GM21528 (cell line): Measurements from ENCODE around the gene WFDC8.

Source experiments
- ATAC-seq: cut with Tn5 transposase; IDR thresholded peaks from one replicate; pipeline ENCODE4 v1.9.1; 2021; ENCODE audit warnings: mild to moderate bottlenecking, moderate library complexity; ENCODE audit not compliant: unreplicated experiment, low FRiP score

Gene WFDC8

DNA sequence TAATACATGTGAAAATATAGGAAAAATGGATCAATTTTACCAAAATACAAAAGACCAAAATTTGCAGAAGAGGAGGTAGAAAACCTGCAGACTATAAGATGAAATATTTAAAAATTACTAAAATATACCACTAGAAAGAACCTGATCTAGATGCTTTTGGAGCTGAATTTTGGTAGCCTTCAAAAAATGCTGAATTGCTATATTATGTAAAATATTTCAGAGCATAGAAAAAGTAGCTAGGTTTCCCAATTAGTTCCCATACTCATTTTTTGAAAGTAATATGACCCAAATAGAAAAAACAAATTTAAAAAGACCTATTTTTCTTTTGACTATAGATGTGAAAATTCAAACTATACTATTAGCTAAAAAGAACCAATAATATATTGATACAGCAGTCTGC is 28.3 kb downstream of the WFDC8 start:
- no peak for ATAC-seq

DNA sequence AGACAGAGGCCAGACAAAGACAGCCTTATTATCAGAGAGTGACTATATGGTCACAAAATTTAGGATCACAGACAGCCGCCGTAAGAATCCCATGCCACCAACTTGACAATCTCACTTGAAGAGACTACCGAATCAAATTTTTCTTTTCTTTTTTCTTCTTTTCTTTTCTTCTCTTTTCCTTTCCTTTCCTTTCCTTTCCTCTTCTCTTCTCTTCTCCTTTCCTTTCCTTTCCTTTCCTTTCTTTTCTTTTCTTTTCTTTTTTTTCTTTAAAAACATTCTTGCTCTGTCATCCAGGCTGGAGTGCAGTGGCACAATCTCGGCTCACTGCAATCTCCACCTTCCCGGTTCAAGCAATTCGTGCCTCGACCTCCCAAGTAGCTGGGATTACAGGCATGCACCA is 30.7 kb downstream of the WFDC8 start:
- ATAC-seq = no peak

DNA sequence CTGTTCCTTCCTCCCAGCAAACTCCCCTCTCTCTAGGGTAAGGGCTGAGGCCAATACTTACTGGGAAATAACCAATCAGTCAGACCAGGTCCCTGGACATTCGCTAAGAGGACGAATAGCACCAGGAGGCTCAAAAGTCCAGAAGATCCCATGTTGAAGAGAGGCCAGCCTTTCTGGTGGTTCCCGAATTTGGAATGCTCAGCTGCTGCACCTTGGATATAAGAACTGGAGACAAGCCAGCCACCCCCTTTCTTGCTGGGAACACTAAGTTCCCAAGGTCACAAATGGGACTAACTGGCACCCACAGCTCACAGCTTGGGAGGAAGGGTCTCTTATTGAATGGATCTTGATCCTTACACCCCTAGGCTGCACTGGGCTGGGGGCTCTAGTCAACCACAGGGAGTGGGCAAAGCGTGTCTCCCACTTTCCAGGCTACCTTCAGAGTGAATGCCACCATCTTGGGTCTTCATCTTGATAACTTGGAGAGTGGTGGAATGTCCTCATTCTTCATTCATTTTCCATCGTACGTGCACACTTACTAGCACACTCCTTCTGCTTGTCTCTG is 31.8 kb downstream of the WFDC8 start, which contains the start of gene EPPIN:
Gene EPPIN, minus strand, starts transcription at position 196 of the 565 bp plus-strand sequence. Its CDS starts 44 bp downstream, at position 152.
- ATAC-seq = no peak

DNA sequence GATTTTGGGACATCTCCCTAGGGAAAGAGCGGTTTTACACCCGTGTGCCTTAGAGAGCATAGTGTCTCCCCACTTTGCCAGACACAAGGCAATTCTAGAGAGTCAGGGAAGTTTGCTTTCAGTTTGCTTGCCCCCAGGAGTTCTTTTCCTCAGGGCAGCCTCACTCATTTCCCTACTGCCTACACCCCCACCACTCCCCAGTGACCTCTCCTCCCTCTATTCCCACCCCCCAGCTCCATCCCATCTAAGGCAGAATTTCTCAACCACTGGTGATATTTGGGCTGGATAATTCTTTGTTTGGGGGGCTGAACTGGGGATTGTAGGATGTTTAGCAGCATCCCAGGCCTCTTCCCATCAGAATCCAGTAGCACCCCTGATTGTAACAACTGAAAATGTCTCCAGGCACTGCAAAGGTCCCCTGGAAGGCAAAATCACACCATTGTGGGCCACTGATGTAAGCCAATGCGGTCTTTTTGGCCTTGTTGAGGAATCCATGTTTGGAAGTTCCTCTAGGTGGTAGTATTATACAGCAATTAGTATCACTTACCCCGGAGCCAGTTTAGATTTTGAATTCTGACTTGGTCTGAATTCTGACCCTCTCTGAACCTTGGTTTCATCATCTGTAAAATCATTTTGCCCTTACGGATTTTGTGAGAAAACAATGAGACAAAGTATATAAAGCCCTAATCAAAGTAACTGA is 33.2 kb downstream of the WFDC8 start:
- no peak for ATAC-seq

DNA sequence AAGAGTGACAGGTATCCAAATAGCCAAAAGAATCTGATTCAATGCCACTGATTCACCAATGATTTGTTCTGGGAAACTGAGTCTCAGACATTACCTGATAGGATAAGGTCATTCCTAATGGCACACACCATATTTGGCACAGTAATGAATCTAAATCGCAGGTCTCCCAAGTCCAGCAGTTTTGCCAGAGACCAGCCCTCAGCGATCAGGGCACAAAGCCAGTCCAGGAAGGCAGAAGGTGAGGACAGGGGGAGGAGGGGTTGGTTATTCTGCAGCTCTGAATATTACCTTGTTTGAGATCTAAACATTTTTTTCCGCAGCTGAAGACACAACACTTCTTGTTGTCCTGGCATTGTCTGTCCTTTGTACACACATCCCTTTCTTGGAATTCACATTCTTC is 33.7 kb downstream of the WFDC8 start:
- no peak for ATAC-seq

DNA sequence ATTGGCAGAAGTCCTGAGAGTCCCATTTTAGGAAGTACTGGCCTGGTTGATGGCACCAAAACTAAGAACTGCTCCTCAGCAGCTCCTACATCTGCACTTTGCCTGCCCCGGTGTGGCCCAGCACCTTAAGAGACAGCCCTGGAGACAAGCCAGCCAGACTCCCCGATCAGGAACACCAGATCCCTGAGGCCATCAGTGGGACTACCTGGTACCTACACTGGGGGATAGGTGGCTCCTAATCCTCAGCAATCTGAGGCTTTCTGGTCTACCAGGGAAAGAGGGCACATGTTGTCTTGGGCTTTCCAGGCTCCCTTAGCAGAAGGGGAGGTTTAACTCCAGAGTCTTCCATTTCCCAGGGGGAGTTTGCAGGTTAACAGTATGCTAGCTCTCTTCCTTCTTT is 39.7 kb downstream of the WFDC8 start, which contains the start of gene WFDC6:
Gene WFDC6, minus strand, starts transcription at position 101 of the 400 bp plus-strand sequence. Its CDS starts 75 bp downstream, at position 26.
- ATAC-seq = no peak

DNA sequence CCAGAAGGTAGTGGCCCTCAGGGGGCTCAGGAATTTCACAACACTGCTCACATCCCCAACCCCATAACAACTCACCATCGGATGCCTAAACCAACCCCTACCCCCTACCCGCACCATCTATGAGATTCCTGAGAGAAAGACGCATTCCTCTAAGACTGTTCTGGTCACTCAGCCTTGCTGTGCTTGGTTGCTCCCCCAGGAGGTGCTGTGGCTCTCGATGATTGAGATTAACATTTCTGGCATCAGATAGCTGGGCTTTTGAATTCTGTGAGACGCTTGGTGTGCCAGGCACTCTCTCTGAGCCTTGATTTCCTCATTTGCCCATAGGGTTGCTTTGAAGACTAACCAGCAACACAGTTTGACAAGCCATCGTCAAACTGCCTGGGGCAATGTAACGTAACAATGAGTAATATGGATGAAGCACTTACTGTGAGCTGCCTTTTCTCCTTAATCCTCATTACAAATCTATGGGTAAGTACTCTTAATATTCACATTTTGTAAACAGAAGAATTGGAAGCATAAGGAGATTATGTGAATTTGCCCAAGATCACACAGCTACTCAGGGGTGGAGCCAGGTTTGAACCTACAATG is 40.8 kb downstream of the WFDC8 start:
- ATAC-seq = no peak

DNA sequence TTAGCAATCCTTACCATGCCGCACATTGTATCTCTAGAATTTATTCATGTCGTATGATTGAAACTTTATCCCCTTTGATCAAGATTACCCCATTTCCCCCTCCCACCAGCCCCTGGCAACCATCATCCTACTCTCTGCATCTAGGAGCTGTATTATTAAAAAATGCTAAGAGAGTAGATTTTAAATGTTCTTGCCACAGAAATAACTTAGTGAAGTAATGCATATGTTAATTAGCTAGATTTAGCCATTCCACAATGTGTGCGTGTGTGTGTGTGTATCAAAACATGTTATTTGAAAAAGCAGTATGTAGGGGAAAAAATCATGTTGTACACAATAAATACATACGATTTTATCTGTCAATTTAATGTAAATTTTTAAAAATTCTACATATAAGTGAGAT is 51.8 kb downstream of the WFDC8 start:
- ATAC-seq = no peak

DNA sequence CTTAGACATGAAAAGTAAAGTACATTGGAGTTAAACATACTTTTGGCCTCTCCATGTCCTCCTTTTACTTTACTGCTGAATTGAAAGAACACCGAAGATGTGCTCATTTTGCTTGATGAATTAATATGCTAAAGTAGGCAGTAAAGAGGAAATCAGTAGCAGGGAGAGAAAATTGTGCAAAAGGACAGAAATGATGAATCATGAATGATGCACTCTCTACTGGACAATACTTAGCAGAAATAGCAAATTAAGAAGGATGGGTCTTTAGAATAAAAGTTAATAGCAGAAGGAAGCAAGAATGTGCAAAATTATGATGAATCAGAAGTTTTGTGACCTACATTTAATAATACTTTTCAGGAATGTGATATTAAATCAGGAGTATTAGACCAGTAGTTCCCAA is 55.3 kb downstream of the WFDC8 start:
- no peak for ATAC-seq

DNA sequence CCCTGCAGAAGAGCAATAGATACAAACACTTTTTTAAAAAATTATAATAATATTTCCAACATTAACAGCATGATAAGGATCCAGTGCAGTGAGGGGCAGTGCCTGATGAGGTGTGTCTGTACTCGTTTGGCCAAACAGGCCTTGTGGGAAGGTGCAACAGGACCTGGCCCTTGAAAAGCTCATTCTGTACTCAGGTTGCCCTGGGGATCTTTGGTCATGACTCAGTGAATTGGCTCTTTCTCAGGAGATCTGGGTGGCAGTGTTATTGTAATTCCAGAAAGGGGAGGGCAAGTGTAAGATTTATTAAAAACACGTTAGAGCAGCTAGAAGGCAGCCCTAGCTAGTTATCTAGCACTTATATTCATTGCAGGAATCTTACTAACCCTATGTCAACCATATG is 60.8 kb downstream of the WFDC8 start:
- ATAC-seq = no peak

DNA sequence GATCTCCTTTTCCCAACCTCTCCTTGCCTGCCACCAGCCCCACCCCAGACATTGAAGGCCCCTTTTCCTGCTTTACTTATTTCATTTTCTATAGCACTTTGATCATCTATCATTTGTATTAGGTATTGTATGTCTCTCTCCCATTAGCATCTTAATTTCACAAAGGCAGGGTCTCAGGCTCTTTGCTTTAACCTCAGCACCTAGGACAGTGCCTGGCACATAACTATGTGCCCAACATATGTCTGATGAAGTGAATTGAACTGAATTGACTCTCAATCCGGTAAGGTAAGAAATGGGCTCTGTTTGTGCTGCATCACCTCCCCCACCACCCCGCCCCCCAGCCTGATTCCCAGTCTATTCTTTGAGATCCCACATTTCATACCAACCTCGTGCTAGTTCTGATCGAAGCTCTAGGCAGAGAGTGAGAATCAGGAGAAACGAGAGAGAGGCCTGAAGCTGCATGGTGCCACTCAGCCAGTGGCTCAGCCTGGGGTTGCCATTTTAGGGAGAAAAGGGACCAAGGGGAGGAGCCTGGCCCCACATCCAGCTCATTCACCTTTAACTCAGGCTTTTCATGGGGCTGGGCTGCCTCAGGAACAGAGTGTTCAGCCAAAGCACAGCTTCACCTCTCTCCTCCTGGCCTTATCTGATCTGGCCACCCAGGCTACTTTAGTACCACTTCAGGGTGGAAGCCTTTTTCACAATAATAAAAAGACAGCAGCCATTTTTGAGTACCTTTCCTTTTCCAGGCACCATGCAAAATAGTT is 63.8 kb downstream of the WFDC8 start, which contains the start of gene SPINT3:
Gene SPINT3, minus strand, starts transcription at position 476 of the 767 bp plus-strand sequence. Its CDS starts 14 bp downstream, at position 462.
- ATAC-seq = no peak

DNA sequence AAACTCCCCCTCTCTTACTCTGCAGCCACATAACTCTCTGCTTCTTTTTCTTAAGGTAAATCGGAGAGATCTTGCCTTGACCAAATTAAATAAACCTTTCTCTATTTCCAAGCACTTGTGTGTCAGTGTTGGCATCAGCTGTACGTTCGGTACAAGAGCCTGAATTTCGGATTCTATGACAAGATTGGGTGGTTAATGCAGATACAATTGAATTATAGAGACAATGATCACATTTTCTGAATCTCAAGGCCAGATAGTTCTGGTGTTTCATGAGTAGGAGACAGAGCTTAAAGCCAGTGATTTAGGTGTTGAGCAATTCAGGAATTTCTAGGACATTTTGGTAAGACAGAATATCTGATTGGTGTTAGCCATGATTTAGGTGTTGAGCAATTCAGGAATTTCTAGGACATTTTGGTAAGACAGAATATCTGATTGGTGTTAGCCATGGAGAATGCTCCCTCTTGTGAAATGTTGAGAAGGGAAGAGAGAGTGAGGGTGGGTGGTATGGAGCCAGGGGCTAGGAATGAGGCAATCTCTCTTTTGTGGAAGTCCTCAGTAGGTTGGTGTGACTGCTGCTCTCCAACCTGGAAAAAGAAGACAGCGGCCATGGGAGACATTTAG is 68.7 kb downstream of the WFDC8 start:
- ATAC-seq = no peak

DNA sequence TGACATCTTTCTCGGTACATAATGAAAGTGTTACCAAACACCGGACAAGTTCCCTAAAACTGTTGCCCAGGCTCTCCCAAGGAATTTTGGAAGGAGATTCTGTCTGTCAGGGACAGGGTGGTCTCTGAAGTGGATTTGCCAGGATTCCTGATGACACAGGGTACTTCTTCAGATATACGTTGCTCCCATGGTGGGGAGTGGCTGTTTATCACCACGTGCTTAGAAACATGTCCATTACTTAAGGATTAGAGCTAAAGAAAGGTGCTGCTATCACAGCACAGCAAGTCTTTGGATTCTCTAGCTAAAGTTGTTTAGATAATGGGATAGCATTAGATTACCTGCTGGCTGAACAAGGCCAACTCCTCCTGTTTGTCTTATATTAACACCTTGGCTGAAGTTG is 70.0 kb downstream of the WFDC8 start:
- no peak for ATAC-seq

DNA sequence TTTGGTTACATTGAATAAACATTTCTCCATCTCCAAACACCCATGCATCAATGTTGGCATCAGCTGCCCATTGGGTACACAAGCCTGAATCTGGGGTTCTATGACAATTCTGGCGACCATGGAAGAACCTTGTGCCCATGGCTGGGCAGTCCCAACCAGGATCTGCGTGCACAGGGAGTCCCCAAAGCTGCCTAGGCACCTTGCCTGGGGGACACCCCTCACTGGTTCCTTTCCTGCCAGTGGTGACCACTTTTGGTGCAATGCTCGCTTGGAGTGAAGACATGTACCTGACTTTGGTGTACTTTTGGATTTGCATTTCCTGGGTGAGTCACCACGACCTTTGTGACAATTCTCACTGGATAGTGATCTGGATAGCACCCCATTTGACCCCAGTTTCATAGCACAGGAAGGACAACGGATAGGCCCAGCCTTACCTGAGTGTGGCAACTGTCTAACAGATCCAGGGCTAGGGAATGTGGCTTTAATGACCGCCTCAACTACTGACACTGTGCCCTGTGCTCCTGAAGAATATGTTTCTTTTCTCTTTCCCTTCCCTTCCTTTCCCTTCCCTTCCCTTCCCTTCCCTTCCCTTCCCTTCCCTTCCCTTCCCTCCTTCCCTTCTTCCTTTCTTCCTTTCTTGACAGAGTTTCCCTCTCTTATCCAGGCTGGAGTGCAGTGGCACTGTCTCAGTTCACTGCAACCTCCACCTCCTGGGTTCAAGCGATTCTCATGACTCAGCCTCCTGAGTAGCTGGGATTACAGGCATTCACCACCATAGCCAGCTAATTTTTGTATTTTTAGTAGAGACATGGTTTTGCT is 70.8 kb downstream of the WFDC8 start:
- ATAC-seq = no peak

DNA sequence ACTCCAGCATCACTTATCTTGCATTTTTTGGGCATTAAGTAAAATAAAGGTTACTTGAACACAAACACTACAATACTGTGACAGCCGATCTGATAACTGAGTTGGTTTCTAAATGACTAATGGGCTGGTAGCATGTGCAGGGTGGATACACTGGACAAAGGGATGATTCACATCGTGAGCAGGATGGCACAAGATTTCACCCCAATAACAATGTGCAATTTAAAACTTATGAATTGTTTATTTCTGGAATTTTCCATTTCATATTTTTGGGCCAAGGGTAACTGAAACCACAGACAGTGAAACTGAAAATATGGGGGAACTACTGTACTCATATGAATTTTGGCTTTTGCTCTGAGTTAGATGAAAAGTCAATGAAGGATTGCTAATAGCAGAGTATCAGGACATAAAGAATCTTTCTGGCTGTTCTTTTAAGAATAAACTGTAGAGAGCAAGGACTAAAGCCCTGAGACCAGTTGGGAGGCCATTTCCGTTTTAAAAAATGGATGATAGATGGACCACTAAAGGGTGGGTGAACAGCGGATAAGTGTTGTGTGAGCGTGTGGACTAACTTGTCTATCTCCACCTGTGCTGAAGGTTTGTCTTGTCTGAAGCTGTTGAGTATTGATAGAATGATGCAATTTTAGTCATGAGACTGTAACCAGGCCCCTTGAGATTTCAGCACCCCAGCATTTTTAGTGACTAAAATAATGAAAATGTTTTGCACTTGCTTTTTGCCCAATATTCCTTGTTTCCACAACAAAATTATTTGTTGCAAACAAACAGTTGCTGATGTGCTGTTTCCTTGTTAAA is 71.9 kb downstream of the WFDC8 start:
- ATAC-seq = no peak

DNA sequence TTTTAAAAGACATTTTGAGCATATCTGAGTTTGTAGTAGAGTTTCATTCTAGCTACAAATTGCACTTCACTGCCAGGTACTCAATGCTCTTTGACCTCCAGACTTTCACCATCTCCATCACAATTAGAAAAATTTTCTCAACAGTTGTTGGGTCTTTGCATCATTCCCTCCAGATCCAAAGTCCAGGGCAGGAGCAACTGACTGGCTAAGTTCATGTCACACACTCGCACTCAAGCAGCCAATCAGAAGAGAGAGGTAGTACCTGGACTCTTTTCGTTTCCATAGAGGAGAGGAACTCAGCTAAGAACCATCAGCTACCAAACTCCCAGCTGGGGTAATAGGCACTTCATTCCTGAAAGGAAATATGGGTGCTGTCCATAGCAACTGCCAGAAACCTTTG is 72.7 kb downstream of the WFDC8 start:
- ATAC-seq = no peak

DNA sequence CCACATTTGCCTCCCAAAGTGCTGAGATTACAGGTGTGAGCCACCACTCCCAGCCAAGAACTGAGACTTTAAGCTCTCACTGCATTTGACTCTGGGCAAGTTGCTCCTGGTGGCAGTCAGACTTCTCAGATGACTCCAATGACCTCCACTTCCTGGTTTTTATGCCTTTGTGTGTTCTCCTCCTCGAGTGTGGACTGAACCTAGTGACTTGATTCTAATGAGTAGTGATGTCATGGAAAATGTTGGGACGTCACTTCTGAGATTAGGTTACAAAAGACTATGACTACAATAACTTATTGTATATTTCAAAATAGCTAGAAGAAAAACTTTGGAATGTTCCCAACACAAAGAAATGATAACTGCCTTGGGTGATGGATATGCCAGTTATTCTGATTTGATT is 75.7 kb downstream of the WFDC8 start:
- ATAC-seq = no peak

DNA sequence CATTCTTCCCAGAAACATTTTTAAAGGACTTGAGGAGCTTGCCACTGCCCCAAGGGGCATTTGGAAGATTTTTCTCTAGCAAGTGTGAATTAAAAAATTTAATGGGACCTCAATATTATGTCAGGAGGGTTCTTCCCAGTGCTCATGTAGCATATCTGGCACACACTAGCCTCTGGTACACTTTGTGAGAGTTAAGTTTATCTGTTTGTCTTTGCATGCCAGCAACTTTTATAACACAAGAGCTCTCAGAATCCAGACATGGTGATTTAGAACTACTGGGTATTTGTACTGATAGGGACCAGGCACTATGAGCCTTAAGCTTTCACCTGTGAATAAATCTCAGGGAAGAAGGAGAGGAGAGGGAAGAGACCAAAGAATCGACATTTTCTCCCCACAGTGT is 76.5 kb downstream of the WFDC8 start:
- no peak for ATAC-seq
